Activated CD4-positive, alpha-beta T cell treated with anti-CD3 and anti-CD28 coated beads, Interleukin-2, amount 50 U/mL, for 48 hours (primary cell): Measurements from ENCODE around the gene POU6F2.

ENCODE experiments used
- DNase-seq, 2 experiments: peaks; one replicate each; pipeline ENCODE4 v3.0.0-alpha.2; 2020

The POU6F2 gene

GRCh38 chr7:39414224-39415035 lies 436.7 kb downstream of the POU6F2 start:
- peak; percentile 48 to 59 for DNase-seq

DNA sequence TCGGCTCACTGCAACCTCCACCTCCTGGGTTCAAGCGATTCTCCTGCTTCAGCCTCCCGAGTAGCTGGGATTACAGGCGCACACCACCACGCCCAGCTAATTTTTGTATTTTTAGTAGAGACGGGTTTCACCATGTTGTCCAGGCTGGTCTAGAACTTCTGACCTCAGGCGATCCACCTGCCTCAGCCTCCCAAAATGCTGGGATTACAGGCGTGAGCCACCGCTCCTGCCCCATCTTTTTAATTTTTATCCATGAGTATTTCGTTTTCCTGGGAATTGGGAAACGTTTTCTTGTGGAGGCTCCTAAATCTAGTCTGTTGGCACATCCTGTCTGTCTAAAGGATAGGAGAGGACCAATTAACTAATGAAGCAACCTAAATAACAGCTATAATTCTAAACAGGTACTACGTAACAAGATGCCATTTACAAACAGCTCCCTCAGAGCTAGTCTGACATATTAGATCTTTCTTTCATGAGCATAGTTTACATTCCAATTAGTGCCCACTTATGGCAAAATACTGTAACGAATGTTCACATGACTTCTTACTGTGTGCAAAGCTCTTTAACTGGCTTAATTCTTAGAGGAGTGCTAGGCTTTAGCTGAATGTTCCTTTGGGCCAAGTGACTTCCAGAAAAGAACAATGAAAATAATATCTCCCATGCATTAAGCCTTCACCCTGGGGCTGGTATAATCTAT lies 437.5 kb downstream of the POU6F2 start:
- no peak for DNase-seq

DNA sequence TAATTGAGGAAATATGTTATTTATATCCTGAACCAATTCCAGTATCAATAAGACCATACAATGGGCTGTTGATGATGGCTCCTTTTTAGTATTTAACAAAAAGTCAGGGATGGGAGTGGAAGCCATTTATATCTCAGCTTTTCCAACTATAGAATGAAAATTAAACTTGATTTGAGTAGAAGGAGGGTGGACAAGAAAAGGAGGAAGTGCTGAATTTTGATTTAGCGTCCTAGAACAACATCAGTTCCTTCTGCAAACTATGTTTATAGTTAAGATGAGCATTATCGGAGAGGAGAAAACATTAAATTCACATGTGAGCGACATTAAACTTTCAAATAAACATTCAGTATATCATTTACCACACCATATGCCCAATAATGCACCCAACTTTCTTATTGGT lies 439.2 kb downstream of the POU6F2 start:
- no peak for DNase-seq

GRCh38 chr7:39417642-39418041 lies 439.9 kb downstream of the POU6F2 start:
- DNase-seq: no peak

DNA sequence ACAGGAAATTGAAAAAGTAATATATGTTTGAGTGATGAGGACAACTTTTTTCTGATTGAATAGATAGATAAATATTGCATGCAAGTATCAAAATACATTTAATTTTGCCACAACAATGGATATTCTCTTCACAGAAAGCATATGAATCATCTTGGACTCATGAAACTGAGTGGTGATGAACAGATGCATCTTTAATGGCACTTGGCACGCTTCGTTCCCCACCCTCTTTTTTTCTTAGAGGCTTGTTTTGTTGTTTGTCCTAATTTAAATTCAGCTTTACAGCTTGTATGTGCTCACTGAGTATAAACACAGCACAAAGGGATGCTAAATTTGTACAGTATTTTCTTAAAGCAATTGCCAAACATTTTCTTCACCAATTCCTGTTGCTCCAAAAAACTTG lies 443.5 kb downstream of the POU6F2 start:
- no peak for DNase-seq

DNA sequence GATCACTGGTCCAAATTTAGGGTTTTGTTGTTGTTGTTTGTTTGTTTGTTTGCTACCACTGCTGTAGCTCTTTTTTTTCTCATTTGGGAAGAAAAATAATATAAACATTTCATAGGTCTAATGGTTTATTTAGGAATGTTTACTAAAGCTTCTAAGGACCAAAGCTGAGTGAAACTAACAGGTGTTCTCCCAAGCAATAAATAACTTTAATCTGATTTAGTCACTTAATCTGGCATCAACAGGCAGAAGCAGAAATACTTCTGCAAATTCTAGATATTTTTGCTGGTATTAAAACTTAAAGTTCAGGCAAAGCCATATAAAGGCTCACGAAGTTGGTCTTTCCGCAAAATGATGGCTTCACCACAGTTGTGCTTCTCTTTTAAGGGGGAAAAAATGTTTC lies 444.0 kb downstream of the POU6F2 start:
- no peak for DNase-seq

DNA sequence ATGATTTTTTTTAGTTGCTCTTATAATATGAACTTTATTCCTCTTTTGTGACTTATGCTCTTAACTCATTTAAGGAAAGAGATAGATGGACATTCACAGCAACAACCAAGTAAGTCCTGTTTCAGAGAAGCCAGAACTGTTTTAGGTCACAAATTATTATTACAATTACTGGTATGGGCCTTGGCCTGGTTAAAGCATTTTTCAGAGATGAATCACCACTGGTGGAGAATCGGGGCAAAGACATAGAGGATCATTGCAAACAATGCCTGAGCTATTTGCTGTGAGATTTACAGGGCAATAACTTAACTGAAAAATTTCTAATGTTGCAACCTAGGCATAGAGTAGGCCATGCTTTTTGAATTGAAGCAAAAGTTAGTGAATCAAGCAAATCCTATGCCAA lies 450.5 kb downstream of the POU6F2 start:
- no peak for DNase-seq

GRCh38 chr7:39429421-39429820 lies 451.7 kb downstream of the POU6F2 start:
- no peak for DNase-seq

DNA sequence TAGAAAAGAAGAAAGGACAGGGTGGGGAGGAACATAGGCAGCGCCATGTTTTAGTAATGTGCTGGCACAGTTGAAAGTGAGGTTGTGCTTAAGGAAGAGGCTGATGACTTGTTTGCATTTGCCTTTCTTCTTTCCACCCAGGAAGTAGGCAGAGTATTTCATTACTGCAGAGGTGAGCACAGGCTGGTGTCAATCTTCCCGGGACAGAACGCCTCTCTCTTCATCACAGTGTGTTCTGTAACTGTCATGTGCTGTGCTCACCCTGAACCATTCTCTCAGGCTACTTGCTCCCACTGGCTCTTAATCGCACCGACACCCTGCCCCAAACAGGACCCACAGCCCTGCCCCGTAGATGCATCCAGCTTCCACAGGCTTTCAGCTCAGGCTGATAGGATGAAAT lies 452.7 kb downstream of the POU6F2 start:
- no peak for DNase-seq

GRCh38 chr7:39430909-39431641 lies 453.4 kb downstream of the POU6F2 start:
- DNase-seq: no peak

DNA sequence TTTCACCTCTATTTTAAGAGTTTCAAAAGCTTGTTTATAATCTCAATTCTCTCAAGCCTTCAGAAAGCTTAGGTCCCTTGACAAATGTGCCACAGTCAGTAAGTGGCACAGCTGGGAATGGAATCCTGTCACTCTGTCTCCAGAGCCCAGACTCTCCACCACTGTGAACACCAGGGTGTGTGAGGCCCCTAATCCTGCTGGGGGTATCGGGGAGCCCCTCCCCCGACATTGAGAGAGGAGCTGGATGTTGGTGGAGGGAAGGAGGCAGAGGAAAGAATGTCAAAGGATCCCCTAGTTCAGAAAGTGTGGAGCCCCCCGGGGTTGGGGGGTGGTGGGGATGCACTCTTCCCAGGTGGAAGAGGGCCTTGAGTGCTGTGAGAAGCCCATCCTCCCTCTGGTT lies 454.7 kb downstream of the POU6F2 start:
- DNase-seq: no peak

GRCh38 chr7:39432807-39433416 lies 455.2 kb downstream of the POU6F2 start:
- DNase-seq: no peak

DNA sequence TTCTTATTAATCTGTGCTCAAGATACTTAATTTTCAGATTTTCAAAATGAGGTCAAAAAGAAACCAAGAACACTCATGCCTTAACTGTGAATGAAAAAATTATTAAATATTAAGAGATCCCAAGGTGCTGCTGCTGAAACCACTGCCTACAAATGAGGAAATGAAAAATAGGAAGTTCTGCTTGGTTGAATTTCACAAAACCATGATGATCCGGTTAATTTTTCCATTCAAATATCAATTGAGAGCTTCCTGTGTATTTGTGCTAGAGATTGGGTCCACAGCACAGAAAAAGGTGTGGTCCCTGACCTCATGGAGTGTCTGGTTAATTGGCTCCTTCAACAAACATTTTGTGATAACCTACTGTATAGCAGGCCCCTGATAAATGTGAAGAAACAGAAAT lies 455.8 kb downstream of the POU6F2 start:
- no peak for DNase-seq

DNA sequence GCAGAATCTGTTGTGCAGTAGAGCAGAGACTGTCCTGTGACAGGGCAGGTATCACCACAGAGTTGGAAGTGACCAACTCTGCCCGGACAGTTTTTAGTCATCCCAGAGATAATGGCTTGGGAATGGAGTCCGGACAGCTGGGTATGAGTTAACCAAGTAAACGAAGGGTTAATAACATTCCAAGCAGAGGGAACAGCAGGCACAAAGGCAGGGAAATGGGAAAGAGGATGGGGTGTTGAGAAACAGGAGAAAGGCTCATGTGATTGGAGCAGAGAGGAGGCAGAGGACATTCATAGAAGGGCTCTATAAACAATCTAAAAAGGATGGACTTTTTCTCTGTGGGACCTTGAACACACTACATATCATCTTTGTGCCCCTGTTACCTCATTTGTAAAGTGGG lies 456.3 kb downstream of the POU6F2 start:
- no peak for DNase-seq

GRCh38 chr7:39446546-39446945 lies 468.8 kb downstream of the POU6F2 start:
- DNase-seq: no peak

GRCh38 chr7:39451901-39452300 lies 474.2 kb downstream of the POU6F2 start:
- no peak for DNase-seq

DNA sequence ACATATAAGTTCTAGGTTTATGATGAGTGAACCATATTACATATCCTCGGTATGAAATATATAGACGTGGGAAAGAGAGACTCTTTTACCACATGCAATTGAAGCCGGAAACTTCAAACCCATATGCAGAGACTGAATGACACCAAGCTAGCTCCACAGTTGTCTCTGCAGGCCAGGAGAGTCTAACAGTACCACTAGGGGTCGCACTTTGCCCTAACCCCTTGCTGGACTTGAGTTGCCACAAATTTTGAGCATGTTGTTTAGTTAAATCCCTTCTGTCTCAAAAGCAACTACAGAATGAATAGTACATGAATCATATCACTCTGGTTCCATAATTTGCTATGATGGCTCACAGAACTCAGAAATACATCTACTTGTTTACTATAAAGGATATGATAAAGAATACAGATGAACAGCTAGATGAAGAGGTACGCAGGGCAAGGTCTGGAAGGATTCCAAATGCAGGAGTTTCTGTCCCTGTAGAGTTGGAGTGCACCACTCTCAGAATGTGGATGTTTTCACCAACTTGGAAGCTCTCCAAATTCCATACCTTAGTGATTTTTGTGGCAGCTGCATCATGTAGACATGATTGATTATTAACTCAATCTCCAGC lies 476.1 kb downstream of the POU6F2 start:
- DNase-seq: peak; percentile 51 to 61

GRCh38 chr7:39458061-39458745 lies 480.5 kb downstream of the POU6F2 start:
- no peak for DNase-seq

- no peak for DNase-seq
Observed at GRCh38 chr7:39459636-39460035, 481.9 kb downstream of the POU6F2 start.

DNA sequence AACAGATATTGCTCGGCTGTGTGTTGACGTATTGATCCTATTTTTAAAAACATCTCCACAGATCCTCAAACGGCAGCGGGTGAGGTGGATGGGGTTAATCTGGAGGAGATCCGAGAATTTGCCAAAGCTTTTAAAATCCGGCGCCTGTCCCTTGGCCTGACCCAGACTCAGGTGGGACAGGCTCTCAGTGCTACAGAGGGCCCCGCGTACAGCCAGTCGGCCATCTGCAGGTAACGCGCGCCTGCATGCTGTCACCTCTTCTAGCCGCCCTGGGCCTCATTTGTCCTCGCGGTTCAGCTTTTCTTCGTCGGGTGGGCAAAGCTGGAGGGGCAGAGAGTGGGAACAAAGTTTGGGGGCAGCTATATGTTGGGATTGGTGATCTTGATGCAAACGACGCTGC lies 482.8 kb downstream of the POU6F2 start:
- no peak for DNase-seq

- no peak for DNase-seq
Observed at GRCh38 chr7:39461263-39461820, 483.6 kb downstream of the POU6F2 start.

- DNase-seq: no peak
Observed at GRCh38 chr7:39463252-39463651, 485.5 kb downstream of the POU6F2 start.
